Mammary epithelial cell (primary cell): Measurements from ENCODE around the gene SHFL.

Experiments
- EZH2 ChIP-seq: IDR thresholded peaks from 2 replicates; pipeline ENCODE4 v1.6.1; 2012; ENCODE audit warnings: low read length, inconsistent platforms, borderline replicate concordance
- TF ChIP-seq, protein P1 (sequence below), 2 donors: IDR thresholded peaks in 1 of 2; conservative IDR thresholded peaks in 1 of 2; 2 replicates each; pipeline ENCODE4 v1.5.1; 2011 to 2012; ENCODE audit warnings: inconsistent platforms in 2 of 2, low read length in 2 of 2, mild to moderate bottlenecking in 2 of 2, control low read depth in 1 of 2, low read depth in 1 of 2; ENCODE audit not compliant: insufficient read depth in 1 of 2; ENCODE audit errors: extremely low read depth in 1 of 2

DNA sequence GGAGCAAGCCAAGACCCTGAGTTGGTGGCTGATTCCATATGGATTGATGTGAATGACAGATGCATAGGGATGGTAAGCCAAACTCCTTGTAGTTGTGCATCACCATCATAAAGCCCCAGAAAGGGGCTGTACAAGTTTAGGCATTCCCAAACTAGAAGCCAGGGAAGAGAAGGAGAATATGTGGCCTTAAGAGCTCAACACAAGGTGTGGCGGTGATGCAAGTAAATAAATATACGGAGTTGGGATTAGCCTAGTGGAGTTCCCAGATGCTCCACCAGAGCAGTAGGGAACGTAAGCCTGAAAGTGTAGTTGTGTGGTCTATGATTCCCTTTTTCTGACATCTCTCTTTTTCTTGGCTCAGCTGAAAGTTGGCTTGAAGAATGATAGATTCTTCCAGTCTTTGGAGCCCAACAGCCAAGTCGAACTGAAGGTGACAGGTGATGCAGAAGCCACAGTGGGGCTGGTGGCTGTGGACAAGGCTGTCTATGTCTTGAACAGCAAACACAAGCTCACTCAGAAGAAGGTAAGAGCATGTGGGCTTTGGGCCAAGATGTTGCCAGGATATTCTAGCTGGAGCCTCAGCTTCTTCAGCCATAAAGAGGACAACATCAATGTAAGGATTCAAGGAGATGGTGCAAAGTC, 42.7 kb upstream of the SHFL start:
- TF ChIP-seq, protein P1, sequence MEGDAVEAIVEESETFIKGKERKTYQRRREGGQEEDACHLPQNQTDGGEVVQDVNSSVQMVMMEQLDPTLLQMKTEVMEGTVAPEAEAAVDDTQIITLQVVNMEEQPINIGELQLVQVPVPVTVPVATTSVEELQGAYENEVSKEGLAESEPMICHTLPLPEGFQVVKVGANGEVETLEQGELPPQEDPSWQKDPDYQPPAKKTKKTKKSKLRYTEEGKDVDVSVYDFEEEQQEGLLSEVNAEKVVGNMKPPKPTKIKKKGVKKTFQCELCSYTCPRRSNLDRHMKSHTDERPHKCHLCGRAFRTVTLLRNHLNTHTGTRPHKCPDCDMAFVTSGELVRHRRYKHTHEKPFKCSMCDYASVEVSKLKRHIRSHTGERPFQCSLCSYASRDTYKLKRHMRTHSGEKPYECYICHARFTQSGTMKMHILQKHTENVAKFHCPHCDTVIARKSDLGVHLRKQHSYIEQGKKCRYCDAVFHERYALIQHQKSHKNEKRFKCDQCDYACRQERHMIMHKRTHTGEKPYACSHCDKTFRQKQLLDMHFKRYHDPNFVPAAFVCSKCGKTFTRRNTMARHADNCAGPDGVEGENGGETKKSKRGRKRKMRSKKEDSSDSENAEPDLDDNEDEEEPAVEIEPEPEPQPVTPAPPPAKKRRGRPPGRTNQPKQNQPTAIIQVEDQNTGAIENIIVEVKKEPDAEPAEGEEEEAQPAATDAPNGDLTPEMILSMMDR (conservative IDR thresholded peaks at IDR 0.05 in 1 of 2, IDR thresholded peaks at IDR 0.05 in 1 of 2; ENCODE audit: extremely low read depth in 1 of 2, insufficient read depth in 1 of 2, low read depth in 1 of 2, low read length in 2 of 2), result no peak
- no peak for TF ChIP-seq EZH2
